ENCODE results near the gene PDZD2.
A peak's percentile ranks its signal among the peaks of the same experiment; 100 is the strongest.

Gene PDZD2

GRCh38 chr5:32017692-32018367, 378.9 kb downstream of the PDZD2 start:
- no peak for DNase-seq (ENCODE audit: low spot score)
- TF ChIP-seq CTCF (IDR thresholded peaks at IDR 0.05; ENCODE audit: extremely low read depth, missing control alignments), result no peak

GRCh38 chr5:32018476-32019436, 379.8 kb downstream of the PDZD2 start:
- TF ChIP-seq CTCF (IDR thresholded peaks at IDR 0.05; ENCODE audit: extremely low read depth, missing control alignments), result no peak
- DNase-seq (ENCODE audit: low spot score), result no peak

- peak; percentile 45 for DNase-seq (ENCODE audit: low spot score)
- no peak for TF ChIP-seq CTCF (IDR thresholded peaks at IDR 0.05; ENCODE audit: extremely low read depth, missing control alignments)
Observed at GRCh38 chr5:32020271-32020670, 381.3 kb downstream of the PDZD2 start.

- TF ChIP-seq CTCF (IDR thresholded peaks at IDR 0.05; ENCODE audit: extremely low read depth, missing control alignments), result no peak
- DNase-seq (ENCODE audit: low spot score), result no peak
Observed at GRCh38 chr5:32020946-32021345, 382.0 kb downstream of the PDZD2 start.

GRCh38 chr5:32021771-32022170, 382.8 kb downstream of the PDZD2 start:
- no peak for DNase-seq (ENCODE audit: low spot score)
- no peak for TF ChIP-seq CTCF (IDR thresholded peaks at IDR 0.05; ENCODE audit: extremely low read depth, missing control alignments)

GRCh38 chr5:32022638-32023037, 383.7 kb downstream of the PDZD2 start:
- TF ChIP-seq CTCF (IDR thresholded peaks at IDR 0.05; ENCODE audit: extremely low read depth, missing control alignments), result no peak
- DNase-seq (ENCODE audit: low spot score), result no peak

GRCh38 chr5:32023816-32024215, 384.9 kb downstream of the PDZD2 start:
- TF ChIP-seq CTCF (IDR thresholded peaks at IDR 0.05; ENCODE audit: extremely low read depth, missing control alignments), result no peak
- DNase-seq (ENCODE audit: low spot score), result no peak
